Keratinocyte (primary cell): ENCODE results near the gene FER1L5.

Experiments used
- EZH2 ChIP-seq: IDR thresholded peaks from one replicate; pipeline ENCODE4 v1.6.1; 2012; ENCODE audit warnings: inconsistent platforms, mild to moderate bottlenecking, low read length, moderate library complexity
- TF ChIP-seq, protein P1 (sequence below), 3 experiments: IDR thresholded peaks in 1 of 3; conservative IDR thresholded peaks in 1 of 3; optimal IDR thresholded peaks in 1 of 3; 2 replicates in 2 of 3; 3 replicates in 1 of 3; pipeline versions ENCODE3 to v1.5.1; 2011; ENCODE audit warnings: low read length in 3 of 3, mild to moderate bottlenecking in 3 of 3, moderate library complexity in 2 of 3, control low read depth in 1 of 3, inconsistent platforms in 1 of 3; ENCODE audit not compliant: insufficient read depth in 2 of 3; ENCODE audit errors: extremely low read depth in 1 of 3

DNA sequence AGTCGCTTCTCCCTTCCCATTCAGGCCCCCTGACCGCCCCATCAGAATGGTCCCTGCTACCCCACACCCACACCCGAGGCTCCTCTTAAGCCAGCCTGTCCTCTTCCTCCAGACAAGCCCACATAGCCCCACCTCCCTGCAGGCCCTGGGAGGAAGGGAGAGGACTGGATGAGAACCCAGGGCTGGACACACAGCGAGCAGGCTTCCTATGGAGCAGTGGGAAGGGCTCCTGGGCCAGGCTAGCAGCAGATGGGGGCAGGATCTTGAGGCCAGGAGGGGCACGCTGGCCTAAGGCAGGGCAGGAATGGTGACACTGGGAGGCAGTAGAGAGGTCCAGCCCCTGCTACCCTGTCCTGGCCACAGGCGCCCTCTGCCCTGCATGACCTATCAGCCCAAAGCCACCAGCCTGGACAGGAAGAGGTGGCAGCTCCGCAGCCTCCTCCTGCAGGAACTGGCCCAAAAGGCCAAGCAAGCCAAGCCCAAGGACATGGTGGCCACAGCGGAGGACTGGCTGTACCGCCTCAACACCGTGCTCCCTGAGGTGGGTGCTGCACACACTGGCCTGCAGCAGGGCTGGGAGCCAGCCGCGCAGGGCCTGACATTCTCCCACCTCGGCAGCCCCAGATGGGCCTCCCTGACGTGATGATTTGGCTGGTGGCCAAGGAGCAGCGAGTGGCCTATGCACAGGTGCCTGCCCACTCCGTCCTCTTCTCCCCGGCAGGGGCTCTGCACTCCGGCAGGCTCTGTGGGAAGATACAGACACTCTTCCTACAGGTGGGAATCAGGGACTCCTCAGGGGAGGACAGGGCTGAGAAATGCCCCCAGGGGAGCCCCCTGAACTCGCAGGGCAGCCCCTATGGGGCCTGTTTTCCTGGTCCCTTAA is 43.3 kb downstream of the FER1L5 start:
- TF ChIP-seq, protein P1, sequence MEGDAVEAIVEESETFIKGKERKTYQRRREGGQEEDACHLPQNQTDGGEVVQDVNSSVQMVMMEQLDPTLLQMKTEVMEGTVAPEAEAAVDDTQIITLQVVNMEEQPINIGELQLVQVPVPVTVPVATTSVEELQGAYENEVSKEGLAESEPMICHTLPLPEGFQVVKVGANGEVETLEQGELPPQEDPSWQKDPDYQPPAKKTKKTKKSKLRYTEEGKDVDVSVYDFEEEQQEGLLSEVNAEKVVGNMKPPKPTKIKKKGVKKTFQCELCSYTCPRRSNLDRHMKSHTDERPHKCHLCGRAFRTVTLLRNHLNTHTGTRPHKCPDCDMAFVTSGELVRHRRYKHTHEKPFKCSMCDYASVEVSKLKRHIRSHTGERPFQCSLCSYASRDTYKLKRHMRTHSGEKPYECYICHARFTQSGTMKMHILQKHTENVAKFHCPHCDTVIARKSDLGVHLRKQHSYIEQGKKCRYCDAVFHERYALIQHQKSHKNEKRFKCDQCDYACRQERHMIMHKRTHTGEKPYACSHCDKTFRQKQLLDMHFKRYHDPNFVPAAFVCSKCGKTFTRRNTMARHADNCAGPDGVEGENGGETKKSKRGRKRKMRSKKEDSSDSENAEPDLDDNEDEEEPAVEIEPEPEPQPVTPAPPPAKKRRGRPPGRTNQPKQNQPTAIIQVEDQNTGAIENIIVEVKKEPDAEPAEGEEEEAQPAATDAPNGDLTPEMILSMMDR (optimal IDR thresholded peaks at IDR 0.05 in 1 of 3, IDR thresholded peaks at IDR 0.05 in 1 of 3, conservative IDR thresholded peaks at IDR 0.05 in 1 of 3; ENCODE audit: extremely low read depth in 1 of 3, insufficient read depth in 2 of 3, low read length in 3 of 3), result peak in 1 of 3 experiments; percentile 6
- TF ChIP-seq EZH2, result no peak
